A549 (cell line): ENCODE data around the gene OBSCN. TPM values are rescaled to one million over a fixed set of nuclear protein-coding genes. Genes with fewer than 3 reads are reported as not detected.

Experiments used
- ATAC-seq, 2 experiments: fragments of 200-7000 bp in 1 of 2; fragments of >200 bp in 1 of 2; cut with Nextera tagmentation in 1 of 2; cut with Tn5 transposase in 1 of 2; 3 replicates each; pipeline versions ENCODE4 v1.8.0 to v1.9.1; 2018 to 2020; ENCODE audit warnings: mild to moderate bottlenecking in 1 of 2, moderate library complexity in 1 of 2
- CTCF ChIA-PET: fragments of 300-600 bp; sonication (Branson Sonifier 250); formaldehyde crosslinking; extraction: SDS; loops from one replicate; lab custom pipeline; 2021; ENCODE audit warnings: antibody characterized with exemption, inconsistent platforms; lab: Yijun Ruan, JAX
- POLR2A ChIA-PET: fragments of 350-600 bp; formaldehyde crosslinking; extraction: SDS; loops from one replicate; lab custom pipeline; 2021; ENCODE audit warnings: antibody characterized with exemption, inconsistent platforms; lab: Yijun Ruan, JAX
- DNase-seq, 2 experiments: peaks; one replicate each; pipeline versions ENCODE4 v3.0.0 to v3.0.0-alpha.2; 2011 to 2016; ENCODE audit warnings: low read depth in 1 of 2, low spot score in 1 of 2
- FAIRE-seq: peaks from 2 replicates; lab custom pipeline; 2011; peaks lifted over from hg19 to GRCh38; lab: Jason Lieb, UNC
- H3K27ac ChIP-seq, 2 experiments: fragments of >200 bp; sonication (Bioruptor Twin); formaldehyde crosslinking; 3 replicates each; pipeline ENCODE4 v1.5.1; 2016 to 2017
- H3K4me1 ChIP-seq: fragments of >200 bp; sonication (Bioruptor Twin); formaldehyde crosslinking; 3 replicates; pipeline ENCODE4 v1.6.1; 2016
- H3K4me2 ChIP-seq: fragments of >200 bp; sonication (Bioruptor Twin); formaldehyde crosslinking; 3 replicates; pipeline ENCODE4 v1.6.1; 2016
- H3K4me3 ChIP-seq: fragments of >200 bp; sonication (Bioruptor Twin); formaldehyde crosslinking; 3 replicates; pipeline ENCODE4 v1.5.1; 2016
- H3K9me3 ChIP-seq: fragments of >200 bp; sonication (Bioruptor Twin); formaldehyde crosslinking; 3 replicates; pipeline ENCODE4 v1.6.1; 2016
- ATOH8 ChIP-seq: fragments of 250-450 bp; sonication (Bioruptor Pico); IDR thresholded peaks from 2 replicates; pipeline ENCODE4 v1.5.0; 2020; ENCODE audit warnings: low read depth, mild to moderate bottlenecking, moderate library complexity
- CEBPB ChIP-seq, 2 experiments: fragments of >200 bp in 1 of 2; sonication (Bioruptor Twin) in 1 of 2; formaldehyde crosslinking in 1 of 2; IDR thresholded peaks; 2 replicates each; pipeline ENCODE4 v1.6.1; 2012 to 2016
- EHMT2 ChIP-seq: fragments of 200-600 bp; sonication (generic); IDR thresholded peaks from 2 replicates; pipeline ENCODE4 v1.6.1; 2016; ENCODE audit warnings: antibody characterized with exemption, low read depth, mild to moderate bottlenecking, moderate library complexity
- ELK1 ChIP-seq: fragments of 150-350 bp; IDR thresholded peaks from 2 replicates; pipeline ENCODE4 v1.6.1; 2014; ENCODE audit warnings: low read depth, mild to moderate bottlenecking, low read length
- EP300 ChIP-seq, 2 experiments: fragments of >200 bp; sonication (Bioruptor Twin); formaldehyde crosslinking; IDR thresholded peaks; 2 replicates in 1 of 2; 3 replicates in 1 of 2; pipeline ENCODE4 v1.6.1; 2016 to 2017
- FOSB ChIP-seq: fragments of 250-450 bp; sonication (Bioruptor Pico); IDR thresholded peaks from 2 replicates; pipeline ENCODE4 v1.5.0; 2020; ENCODE audit warnings: mild to moderate bottlenecking, moderate library complexity
- FOSL2 ChIP-seq, 2 experiments: fragments of 450-650 bp in 1 of 2; fragments of >200 bp in 1 of 2; sonication (Bioruptor Twin) in 1 of 2; formaldehyde crosslinking; IDR thresholded peaks; 2 replicates each; pipeline versions ENCODE4 v1.5.0 to v1.6.1; 2016 to 2020; ENCODE audit warnings: mild to moderate bottlenecking in 1 of 2, moderate library complexity in 1 of 2
- HES2 ChIP-seq: fragments of >200 bp; sonication (Bioruptor Twin); formaldehyde crosslinking; IDR thresholded peaks from 2 replicates; pipeline ENCODE4 v1.6.1; 2016
- HOXA7 ChIP-seq: fragments of 250-450 bp; sonication (Bioruptor Pico); IDR thresholded peaks from 2 replicates; pipeline ENCODE4 v1.5.0; 2020; ENCODE audit warnings: mild to moderate bottlenecking, moderate library complexity
- KDM1A ChIP-seq: fragments of 200-600 bp; sonication (generic); IDR thresholded peaks from 2 replicates; pipeline ENCODE4 v1.6.1; 2016; ENCODE audit warnings: low read depth, mild to moderate bottlenecking
- KDM5A ChIP-seq: fragments of 200-600 bp; sonication (generic); IDR thresholded peaks from 2 replicates; pipeline ENCODE4 v1.6.1; 2016; ENCODE audit warnings: antibody characterized with exemption, mild to moderate bottlenecking
- NFE2L2 ChIP-seq: fragments of 150-350 bp; conservative IDR thresholded peaks from 2 replicates; pipeline ENCODE4 v1.6.1; 2014; ENCODE audit warnings: low read length
- NR3C1 ChIP-seq: fragments of >200 bp; sonication (Bioruptor Twin); formaldehyde crosslinking; IDR thresholded peaks from 3 replicates; pipeline ENCODE4 v1.6.1; 2017
- PHF8 ChIP-seq: fragments of 200-600 bp; sonication (generic); IDR thresholded peaks from 2 replicates; pipeline ENCODE4 v1.6.1; 2016; ENCODE audit warnings: low read depth, mild to moderate bottlenecking, antibody characterized with exemption, moderate library complexity, borderline replicate concordance
- POLR2AphosphoS2 ChIP-seq: conservative IDR thresholded peaks from 2 replicates; pipeline ENCODE4 v1.6.1; 2012; ENCODE audit warnings: low read length, improper control_type of control experiment, inconsistent platforms
- RARB ChIP-seq: fragments of 250-450 bp; sonication (Bioruptor Pico); IDR thresholded peaks from 2 replicates; pipeline ENCODE4 v1.8.0; 2021; ENCODE audit warnings: mild to moderate bottlenecking, moderate library complexity
- REST ChIP-seq: fragments of 200-600 bp; sonication (generic); IDR thresholded peaks from 2 replicates; pipeline ENCODE4 v1.6.1; 2016; ENCODE audit warnings: antibody characterized with exemption, mild to moderate bottlenecking, moderate library complexity
- ZFP36 ChIP-seq: fragments of 450-650 bp; IDR thresholded peaks from 2 replicates; pipeline ENCODE4 v1.6.1; 2014; ENCODE audit warnings: borderline replicate concordance; ENCODE audit not compliant: partially characterized antibody
- ZSCAN20 ChIP-seq: fragments of 250-450 bp; sonication (Bioruptor Pico); IDR thresholded peaks from 2 replicates; pipeline ENCODE4 v1.8.0; 2022; ENCODE audit warnings: mild to moderate bottlenecking, moderate library complexity
- WGBS: methylation state at CpG from one replicate; pipeline ENCODE4 v1.1.6; 2017; ENCODE audit errors: missing lambda C conversion rate; 5-methylcytosine and 5-hydroxymethylcytosine counted together
- polyA plus RNA-seq, 4 experiments: library from polyadenylated mRNA; depleted of rRNA in 3 of 4; stranded (reverse); fragments of >200 nt; fragmentation: RNase III in 1 of 4; extraction: RNeasy Plus Mini Kit Qiagen cat#74134 plus additional on column Dnase treatment in 1 of 4; gene quantifications; 2 replicates in 3 of 4; 3 replicates in 1 of 4; pipeline ENCODE4 v1.2.3, GENCODE V29; 2011 to 2017
- TF ChIP-seq, protein P1 (sequence below): fragments of >200 bp; sonication (Bioruptor Twin); formaldehyde crosslinking; IDR thresholded peaks from 3 replicates; pipeline ENCODE4 v1.6.1; 2016

OBSCN gene
- polyA plus RNA-seq, 2 of the 4 experiments (the other 2 are of a cell fraction): 3.1 to 6.8 TPM

- H3K4me3 ChIP-seq: no peak overlapping the region
- no peaks in the 10 kb centered on the region for H3K9me3 ChIP-seq
- no peak for FAIRE-seq
- no peak for ATAC-seq
- ChIA-PET POLR2A (no interaction called here), CTCF (no interaction called here)
- DNase-seq: no peak
- 87% methylated on average over 9 of the region's 15 CpGs for WGBS
- TF ChIP-seq RARB (CRISPR knock-in tag) (no peak), NFE2L2 (no peak), ATOH8 (no peak)
- H3K4me2 ChIP-seq: no peak overlapping the region
- no peak overlapping the region for H3K27ac ChIP-seq
- H3K4me1 ChIP-seq: no peaks in the 10 kb centered on the region
Observed at GRCh38 chr1:228280961-228281591, 73.2 kb downstream of the OBSCN start.

DNA sequence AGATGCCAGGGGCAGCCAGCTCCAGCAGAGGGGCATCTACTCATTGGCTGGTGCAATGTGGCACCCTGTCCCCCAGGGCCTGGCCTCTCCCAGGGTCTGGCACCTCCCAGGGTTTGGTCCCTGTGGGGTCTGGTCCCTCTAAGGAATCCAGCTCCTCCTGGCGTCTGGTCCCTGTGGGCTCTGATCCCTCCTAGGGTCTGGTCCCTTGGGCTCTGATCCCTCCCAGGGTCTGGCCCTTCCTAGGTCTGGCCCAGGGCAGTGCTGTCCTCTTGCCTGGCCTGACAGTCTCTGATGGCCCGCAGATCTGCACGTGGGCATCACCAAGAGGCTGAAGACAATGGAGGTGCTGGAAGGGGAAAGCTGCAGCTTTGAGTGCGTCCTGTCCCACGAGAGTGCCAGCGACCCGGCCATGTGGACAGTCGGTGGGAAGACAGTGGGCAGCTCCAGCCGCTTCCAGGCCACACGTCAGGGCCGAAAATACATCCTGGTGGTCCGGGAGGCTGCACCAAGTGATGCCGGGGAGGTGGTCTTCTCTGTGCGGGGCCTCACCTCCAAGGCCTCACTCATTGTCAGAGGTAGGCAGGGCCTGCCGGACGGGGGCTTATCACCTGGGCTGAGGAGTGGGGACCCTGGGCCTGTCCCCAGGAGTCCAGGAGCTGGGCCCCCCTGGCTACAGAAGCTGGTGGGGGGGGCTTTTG lies 73.9 kb downstream of the OBSCN start:
- FAIRE-seq: no peak

DNA sequence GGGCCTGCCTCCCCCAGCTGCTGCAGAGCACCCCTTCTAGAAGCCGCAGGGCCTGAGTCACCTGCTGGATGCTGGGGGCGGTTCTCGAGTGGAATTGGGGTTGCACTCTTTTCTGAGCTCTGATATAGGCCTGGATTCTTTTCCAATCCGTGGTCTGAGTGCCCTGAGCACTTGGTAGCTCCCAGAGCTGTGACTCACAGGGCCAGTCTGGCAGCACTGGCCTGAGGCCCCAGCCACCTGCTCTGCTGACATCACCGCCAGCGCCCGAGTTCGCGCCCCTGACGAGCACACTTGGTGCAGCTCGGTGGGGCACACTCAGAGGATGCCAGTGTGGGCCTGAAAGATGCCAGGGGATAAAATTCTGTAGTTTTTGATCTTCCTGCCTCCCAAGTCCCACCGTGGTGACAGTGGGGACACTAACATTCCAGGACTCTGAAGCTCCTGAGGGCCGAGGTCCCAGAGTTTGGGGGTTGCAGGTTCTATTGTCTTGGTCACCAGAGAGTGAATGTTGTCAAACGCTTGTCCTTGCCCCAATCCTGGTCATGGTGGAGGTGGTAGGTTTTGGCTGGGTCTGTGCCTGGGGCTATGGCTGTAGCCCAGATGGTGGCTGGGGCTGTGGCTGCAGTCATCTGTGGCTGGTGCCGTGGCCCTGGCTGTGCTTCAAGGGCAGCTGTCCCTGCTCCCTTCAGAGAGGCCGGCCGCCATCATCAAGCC lies 74.6 kb downstream of the OBSCN start:
- ChIA-PET POLR2A (no interaction called here), CTCF (interaction anchor here (0.6 to 1.1 kb wide), 2 partner anchors 68 to 102 kb away, joined by 3 read pairs; no protein-coding TSS in a partner anchor)
- TF ChIP-seq KDM5A: no peak
- TF ChIP-seq HES2: no peak
- Histone ChIP-seq H3K4me2 (no peak overlapping the region), H3K9me3 (no peaks in the 10 kb centered on the region), H3K4me1 (no peaks in the 10 kb centered on the region), H3K4me3 (no peak overlapping the region), H3K27ac (no peak overlapping the region)
- 87% methylated on average over 11 of the region's 17 CpGs for WGBS
- DNase-seq (no peak), FAIRE-seq (no peak), ATAC-seq (no peak)

More for the DNA sequence above, 73.9 kb downstream of the OBSCN start:
- TF ChIP-seq EHMT2: no peak
- TF ChIP-seq PHF8: no peak
- Histone ChIP-seq H3K4me1 (no peaks in the 10 kb centered on the region), H3K27ac (no peak overlapping the region), H3K9me3 (no peaks in the 10 kb centered on the region), H3K4me2 (no peak overlapping the region), H3K4me3 (no peak overlapping the region)
- POLR2A ChIA-PET: no interaction called here
- ATAC-seq (no peak), DNase-seq (no peak)
- WGBS: 87% methylated on average over 10 of the region's 16 CpGs
- CTCF ChIA-PET: interaction anchor here (0.6 kb wide), 1 partner anchor 103 kb away, joined by 3 read pairs; no protein-coding TSS in a partner anchor

DNA sequence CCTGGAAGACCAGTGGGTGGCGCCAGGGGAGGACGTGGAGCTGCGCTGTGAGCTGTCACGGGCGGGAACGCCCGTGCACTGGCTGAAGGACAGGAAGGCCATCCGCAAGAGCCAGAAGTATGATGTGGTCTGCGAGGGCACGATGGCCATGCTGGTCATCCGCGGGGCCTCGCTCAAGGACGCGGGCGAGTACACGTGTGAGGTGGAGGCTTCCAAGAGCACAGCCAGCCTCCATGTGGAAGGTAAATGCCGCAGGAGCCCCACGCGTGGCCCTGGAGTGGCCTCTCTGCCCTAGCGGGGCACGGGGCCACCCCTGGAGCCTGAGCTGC lies 75.2 kb downstream of the OBSCN start:
- Histone ChIP-seq H3K4me2 (no peak overlapping the region), H3K4me1 (no peaks in the 10 kb centered on the region), H3K9me3 (no peaks in the 10 kb centered on the region), H3K27ac (no peak overlapping the region), H3K4me3 (no peak overlapping the region)
- DNase-seq (no peak), ATAC-seq (no peak), FAIRE-seq (no peak)
- TF ChIP-seq FOSB (CRISPR knock-in tag) (no peak), ELK1 (no peak), POLR2AphosphoS2 (no peak), HOXA7 (CRISPR knock-in tag) (no peak), NR3C1 (no peak), ZSCAN20 (CRISPR knock-in tag) (no peak), EP300 (IDR thresholded peaks at IDR 0.05) (no peak), RARB (CRISPR knock-in tag) (no peak), CEBPB (IDR thresholded peaks at IDR 0.05) (no peak), EHMT2 (no peak), KDM1A (no peak), FOSL2 (IDR thresholded peaks at IDR 0.05) (no peak), FOSL2 (CRISPR knock-in tag; IDR thresholded peaks at IDR 0.05) (no peak), ZFP36 (no peak), REST (no peak)
- TF ChIP-seq, protein P1, sequence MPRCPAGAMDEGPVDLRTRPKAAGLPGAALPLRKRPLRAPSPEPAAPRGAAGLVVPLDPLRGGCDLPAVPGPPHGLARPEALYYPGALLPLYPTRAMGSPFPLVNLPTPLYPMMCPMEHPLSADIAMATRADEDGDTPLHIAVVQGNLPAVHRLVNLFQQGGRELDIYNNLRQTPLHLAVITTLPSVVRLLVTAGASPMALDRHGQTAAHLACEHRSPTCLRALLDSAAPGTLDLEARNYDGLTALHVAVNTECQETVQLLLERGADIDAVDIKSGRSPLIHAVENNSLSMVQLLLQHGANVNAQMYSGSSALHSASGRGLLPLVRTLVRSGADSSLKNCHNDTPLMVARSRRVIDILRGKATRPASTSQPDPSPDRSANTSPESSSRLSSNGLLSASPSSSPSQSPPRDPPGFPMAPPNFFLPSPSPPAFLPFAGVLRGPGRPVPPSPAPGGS: no peak
- POLR2A ChIA-PET: no interaction called here
- CTCF ChIA-PET: interaction anchor here (1.1 kb wide), 1 partner anchor 69 kb away, joined by 3 read pairs; no protein-coding TSS in a partner anchor
- WGBS: 88% methylated on average over 13 of the region's 22 CpGs
